ENCODE measurements around the gene POLR1G.
"Not testable (repeated sequence)": the region's sequence is repeated elsewhere in the genome, so short reads cannot be mapped to it uniquely, and the experiment has no call there.

GRCh38 chr19:45431008-45431407, 24.6 kb downstream of the POLR1G start:
- not testable (repeated sequence) for TF ChIP-seq CTCF (conservative IDR thresholded peaks at IDR 0.05; ENCODE audit: low read depth, low read length); EZH2 (IDR thresholded peaks at IDR 0.05; ENCODE audit: low read length, unreplicated experiment); EZH2phosphoT487 (IDR thresholded peaks at IDR 0.05; ENCODE audit: borderline replicate concordance, low read length)
